Measurements from ENCODE around the gene IZUMO4. TPM values are rescaled to one million over a fixed set of nuclear protein-coding genes. Genes with fewer than 3 reads are reported as not detected.

IZUMO4 gene, protein sequence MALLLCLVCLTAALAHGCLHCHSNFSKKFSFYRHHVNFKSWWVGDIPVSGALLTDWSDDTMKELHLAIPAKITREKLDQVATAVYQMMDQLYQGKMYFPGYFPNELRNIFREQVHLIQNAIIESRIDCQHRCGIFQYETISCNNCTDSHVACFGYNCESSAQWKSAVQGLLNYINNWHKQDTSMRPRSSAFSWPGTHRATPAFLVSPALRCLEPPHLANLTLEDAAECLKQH
- 100 to 1,000 TPM in 1 of 2 donors, 10 to 100 TPM in 1; 13.9 to 143 TPM for total RNA-seq

DNA sequence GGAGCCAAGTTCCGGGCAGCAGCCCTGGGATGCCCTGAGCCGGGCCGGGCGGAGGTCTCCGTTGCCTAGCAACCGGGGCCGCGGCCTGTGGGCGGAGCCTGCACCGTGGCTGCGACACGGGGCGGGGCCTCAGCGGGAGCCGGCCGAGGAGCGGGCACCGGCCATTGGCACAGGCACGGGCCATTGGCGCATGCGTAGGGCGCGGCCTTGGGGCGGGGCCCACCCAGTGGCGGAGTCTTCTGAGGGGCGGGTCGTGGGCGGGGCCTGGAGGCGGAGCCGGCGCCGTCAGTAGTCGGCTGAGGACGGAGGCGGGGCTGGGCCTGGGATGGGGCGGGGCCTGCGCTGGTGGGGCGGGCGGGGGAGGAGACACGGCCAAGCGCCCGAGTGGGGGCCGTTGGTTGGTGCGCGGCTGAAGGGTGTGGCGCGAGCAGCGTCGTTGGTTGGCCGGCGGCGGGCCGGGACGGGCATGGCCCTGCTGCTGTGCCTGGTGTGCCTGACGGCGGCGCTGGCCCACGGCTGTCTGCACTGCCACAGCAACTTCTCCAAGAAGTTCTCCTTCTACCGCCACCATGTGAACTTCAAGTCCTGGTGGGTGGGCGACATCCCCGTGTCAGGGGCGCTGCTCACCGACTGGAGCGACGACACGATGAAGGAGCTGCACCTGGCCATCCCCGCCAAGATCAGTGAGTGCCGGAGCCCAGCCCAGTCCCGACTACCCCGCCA is at the start of gene IZUMO4:
IZUMO4 (plus strand) TSS at position 436 of the 723 bp plus-strand sequence; CDS start at position 467, 31 bp downstream.
- H3K27me3 Mint-ChIP-seq: no peaks in the 10 kb centered on the region
- peak; percentile 82 for ATAC-seq (replicated peaks)
- H3K36me3 Mint-ChIP-seq (ENCODE audit: low read depth): peaks cover 67% of the 10 kb centered on the region
- peaks cover 11% of the 10 kb centered on the region for H3K4me1 Mint-ChIP-seq
- H3K9me3 Mint-ChIP-seq: peaks cover 3% of the 10 kb centered on the region
- peak within 1 kb of the TSS; percentile 96 for H3K4me3 Mint-ChIP-seq
- peak within 1 kb of the TSS; percentile 98 for H3K27ac Mint-ChIP-seq

DNA sequence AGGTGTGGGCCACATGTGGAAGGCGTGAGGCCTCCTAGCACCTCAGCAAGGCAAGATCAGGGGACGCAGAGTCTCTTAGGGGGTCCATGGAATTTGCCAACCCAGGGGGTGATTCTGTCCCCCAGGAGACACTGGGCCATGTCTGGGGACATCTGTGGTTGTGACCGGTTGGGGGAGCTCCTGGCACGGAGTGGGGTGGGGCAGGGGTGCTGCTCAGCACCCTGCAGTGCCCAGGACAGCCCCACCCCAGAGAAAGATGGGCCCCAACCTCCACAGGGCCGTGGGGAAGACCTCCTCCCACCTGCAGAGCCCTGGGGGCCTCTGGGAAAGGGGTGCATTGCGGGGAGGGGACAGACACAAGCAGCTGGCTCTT is 49.7 kb upstream of the IZUMO4 start:
- Mint-ChIP-seq H3K4me1 (no peaks in the 10 kb centered on the region), H3K4me3 (peak overlapping the region; percentile 75), H3K9me3 (no peaks in the 10 kb centered on the region), H3K27ac (peak overlapping the region; percentile 41), H3K36me3 (ENCODE audit: low read depth) (peaks cover 81% of the 10 kb centered on the region), H3K27me3 (no peaks in the 10 kb centered on the region)
- no peak for ATAC-seq (replicated peaks)

DNA sequence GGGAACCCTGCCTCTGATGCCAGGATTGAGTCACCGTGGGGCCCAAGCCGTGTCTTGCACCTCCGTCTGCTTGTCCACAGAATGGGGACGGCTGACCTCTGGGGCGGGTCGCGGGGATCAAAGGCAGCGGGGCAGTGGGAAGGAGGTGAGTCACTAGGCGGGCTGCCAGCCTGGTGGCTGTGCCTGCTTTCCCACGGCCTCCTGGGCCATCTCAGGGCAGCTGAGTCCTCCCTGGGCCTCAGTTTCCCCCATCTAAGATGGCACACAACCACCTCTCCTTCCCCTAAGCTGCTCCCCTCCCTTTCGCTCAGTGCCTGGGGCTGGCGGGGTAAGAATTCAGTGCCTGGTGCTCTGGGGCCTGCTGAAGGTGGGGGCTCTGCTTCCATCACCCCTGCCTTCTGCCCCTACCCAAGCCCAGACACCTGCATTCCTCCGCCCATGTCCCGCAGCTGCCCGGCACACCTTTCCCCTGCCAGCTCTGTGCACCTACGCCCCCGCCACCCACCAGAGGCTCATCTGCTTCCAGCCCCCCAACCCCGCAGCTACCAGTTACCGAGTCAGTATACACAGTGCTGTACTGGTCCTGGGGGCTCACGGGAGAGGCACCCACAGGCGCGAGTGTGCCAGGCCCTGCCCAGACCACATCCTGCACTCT is 49.1 kb upstream of the IZUMO4 start:
- peaks cover 76% of the 10 kb centered on the region for H3K36me3 Mint-ChIP-seq (ENCODE audit: low read depth)
- H3K4me3 Mint-ChIP-seq: peak overlapping the region; percentile 75
- ATAC-seq (replicated peaks): no peak

DNA sequence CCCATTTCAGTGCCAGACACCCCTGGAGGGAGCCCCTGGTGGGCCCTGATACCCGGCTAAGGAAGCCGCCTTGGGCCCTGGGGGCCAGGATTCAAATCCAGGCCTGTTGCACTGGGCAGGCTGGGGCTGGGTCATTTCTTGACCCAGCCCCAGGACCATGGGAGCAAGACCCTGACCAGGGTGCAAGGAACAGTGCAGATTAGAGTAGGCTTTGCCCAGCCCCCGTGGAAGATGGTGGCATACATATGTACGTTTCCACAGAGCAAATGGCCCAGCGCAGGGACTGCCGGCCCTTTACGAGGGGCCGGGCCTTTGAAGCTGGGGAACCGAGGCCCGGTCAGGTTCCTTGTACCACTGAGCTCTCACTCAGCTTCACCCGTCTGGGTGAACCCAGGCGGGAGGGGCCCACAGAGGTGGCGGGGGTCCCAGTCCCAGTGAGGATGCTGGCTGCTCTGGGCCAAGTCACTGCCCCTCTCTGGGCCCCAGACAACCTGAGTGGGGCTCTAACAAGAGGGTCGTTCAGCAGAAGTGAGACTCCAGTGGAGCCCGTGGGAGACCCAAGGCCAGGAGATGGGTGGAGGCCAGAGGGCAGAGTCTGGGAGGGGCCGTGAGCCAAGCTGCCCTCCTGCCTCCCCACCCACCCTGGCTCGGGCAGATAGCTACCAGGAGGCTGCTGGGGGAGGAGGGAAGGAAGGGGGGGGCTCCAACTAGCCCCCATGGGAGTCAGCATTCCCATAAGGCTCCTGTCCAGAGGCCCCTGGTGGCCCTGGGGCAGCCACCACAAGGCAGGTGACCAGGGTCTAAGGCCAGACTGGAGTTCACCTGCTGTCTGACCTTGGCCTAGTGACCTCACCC is 48.4 kb upstream of the IZUMO4 start:
- peak overlapping the region; percentile 75 for H3K4me3 Mint-ChIP-seq
- peaks cover 68% of the 10 kb centered on the region for H3K36me3 Mint-ChIP-seq (ENCODE audit: low read depth)
- H3K9me3 Mint-ChIP-seq: no peaks in the 10 kb centered on the region
- no peaks in the 10 kb centered on the region for H3K4me1 Mint-ChIP-seq
- H3K27me3 Mint-ChIP-seq: no peaks in the 10 kb centered on the region
- no peak for ATAC-seq (replicated peaks)
- H3K27ac Mint-ChIP-seq: peak overlapping the region; percentile 50

More for the DNA sequence above, 49.1 kb upstream of the IZUMO4 start:
- Mint-ChIP-seq H3K4me1 (no peaks in the 10 kb centered on the region), H3K27me3 (no peaks in the 10 kb centered on the region), H3K27ac (peak overlapping the region; percentile 41), H3K9me3 (no peaks in the 10 kb centered on the region)

DNA sequence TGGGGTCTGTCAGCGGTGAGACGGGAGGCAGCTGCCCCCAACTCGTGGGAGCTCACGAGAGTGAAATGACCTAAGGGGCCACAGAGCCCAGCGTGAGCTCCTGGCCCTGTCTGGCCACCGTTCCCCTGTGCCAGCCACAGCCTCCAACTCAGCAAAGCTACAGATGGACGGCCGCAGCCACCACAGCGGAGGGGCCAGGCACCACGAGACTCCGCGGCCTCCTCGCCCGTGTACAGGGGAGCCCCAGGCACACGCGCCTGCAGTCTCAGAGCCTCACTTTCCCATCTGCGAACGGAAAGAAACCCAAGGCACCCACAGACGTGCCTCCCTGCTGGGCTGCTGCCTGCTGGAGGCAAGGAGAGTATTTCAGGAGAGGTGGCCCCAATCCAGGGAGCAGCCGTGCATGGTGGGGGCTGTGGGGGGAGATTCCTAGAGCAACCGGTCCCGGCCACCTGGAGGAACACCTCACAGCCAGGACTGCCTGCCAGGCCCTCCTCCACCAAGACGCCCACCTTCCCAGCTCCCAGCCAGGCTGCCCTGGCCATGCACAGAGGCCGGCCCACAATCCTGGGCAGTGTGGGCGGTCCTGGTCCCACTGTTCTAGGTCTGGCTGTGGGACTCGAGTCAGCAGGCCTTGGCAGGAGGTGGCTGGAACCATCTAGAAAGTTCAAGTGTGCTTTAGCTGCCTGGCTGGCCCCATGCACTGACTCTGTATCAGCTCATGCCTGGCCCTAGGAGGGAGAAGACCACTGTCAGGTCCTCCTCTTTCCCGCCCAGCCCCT is 47.6 kb upstream of the IZUMO4 start:
- Mint-ChIP-seq H3K4me1 (no peaks in the 10 kb centered on the region), H3K27ac (peak overlapping the region; percentile 38), H3K36me3 (ENCODE audit: low read depth) (peaks cover 61% of the 10 kb centered on the region), H3K9me3 (no peaks in the 10 kb centered on the region), H3K27me3 (no peaks in the 10 kb centered on the region), H3K4me3 (peak overlapping the region; percentile 75)
- ATAC-seq (replicated peaks): no peak

DNA sequence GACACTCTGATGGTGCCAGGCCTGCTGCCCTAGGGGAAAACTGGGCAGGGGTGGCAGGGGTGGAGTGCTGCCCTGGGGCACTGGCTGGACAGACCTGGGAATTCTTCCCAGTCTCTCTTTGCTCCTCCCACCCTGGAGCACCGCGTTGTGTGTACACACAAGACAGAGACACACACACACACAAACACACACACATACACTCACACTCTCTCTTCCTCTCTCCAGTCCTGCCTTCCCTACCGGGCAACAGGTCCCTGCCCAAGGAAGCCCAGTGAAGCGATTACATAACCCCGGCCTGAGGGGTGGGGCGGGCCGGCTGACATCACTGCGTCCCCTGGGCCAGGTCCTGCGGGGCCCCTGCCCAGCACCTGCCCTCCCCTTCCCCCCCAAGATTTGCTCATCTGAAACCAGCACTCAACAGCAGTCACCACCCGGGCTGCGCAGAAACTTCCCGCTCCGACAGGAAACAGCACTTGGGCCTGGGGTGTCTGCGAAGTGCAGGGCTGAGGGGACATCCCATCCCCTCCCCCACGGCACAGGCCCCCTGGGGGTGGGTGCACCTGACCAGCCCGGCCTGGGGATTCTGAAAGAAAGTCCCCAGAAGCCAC is 46.9 kb upstream of the IZUMO4 start:
- Mint-ChIP-seq H3K9me3 (no peaks in the 10 kb centered on the region), H3K27ac (peak overlapping the region; percentile 38), H3K4me1 (no peaks in the 10 kb centered on the region), H3K36me3 (ENCODE audit: low read depth) (peaks cover 57% of the 10 kb centered on the region), H3K27me3 (no peaks in the 10 kb centered on the region), H3K4me3 (peak overlapping the region; percentile 75)
- ATAC-seq (replicated peaks): peak; percentile 14

DNA sequence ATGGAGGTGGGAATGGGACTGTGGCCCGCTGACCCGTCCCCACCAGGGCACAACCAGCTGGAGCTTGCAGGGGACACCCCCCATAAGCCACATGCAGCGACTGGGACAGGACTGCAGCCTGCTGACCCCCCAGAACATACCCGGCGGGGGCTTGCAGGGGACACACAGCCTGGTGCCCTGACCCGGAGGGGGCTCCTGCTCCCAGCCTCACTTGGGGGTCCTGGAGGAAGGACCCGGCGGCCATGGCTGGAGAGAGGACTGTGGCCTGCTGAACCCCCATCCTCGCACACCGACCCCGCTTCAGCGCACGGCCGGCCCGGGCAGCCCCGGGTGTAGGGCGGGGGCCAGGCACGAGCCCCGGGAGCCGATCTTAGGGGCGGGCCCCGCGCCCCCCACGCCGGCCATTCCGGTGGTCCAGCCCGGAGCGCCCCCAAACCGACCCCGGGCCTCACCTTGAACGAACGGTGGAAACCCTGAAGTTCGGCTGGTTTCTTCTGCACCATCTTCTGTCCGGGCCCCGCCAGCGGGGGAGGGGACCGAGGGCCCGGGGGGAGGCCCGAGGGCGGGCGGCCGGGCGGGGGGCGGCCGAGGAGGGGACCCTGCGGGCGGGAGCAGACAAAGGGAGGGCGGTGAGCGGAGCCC is 46.2 kb upstream of the IZUMO4 start:
- H3K4me1 Mint-ChIP-seq: no peaks in the 10 kb centered on the region
- peaks cover 53% of the 10 kb centered on the region for H3K36me3 Mint-ChIP-seq (ENCODE audit: low read depth)
- H3K4me3 Mint-ChIP-seq: peak overlapping the region; percentile 75

DNA sequence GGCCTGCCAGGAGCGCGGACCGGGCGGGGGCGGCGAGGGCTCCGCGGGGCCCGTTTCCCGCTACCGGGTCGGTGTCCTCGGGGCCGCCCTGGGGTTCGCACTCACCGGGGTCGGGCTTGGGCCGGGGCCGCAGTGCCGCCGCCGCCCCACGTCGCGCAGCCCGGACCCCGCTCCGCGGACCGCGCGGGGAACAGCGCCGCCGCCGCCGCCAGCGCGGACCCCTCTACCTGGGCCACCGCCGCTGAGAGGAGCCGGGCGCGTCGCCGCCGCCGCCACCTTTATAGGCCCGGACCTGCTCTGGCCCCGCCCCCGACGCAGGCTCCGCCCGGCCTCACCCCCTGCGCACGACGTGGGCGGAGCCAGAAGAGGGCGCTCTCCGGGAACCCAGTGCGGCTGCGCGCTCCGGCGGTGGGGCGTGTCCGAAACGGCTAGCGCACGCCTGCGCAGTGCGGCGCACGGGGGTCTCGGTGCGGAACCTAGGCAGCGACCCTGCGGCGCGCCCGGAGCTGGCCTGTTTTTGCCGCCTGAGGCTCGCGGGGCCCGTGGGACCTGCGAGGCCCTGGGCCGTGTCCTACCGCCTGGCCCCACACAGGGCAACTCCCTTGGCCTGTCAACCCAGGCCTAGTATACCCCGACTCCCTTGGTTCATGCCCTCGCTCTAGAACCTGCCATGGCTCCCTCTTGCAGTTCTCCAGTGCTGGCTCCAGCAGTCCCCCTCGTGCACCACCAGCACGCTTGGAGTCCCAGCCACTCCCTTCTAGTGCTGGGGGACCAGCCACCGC is 45.5 kb upstream of the IZUMO4 start, which contains the start of gene MKNK2:
MKNK2 (minus strand) TSS at position 254 of the 782 bp plus-strand sequence. CDS start 393 bp downstream, outside the sequence.
- Mint-ChIP-seq H3K27me3 (no peaks in the 10 kb centered on the region), H3K4me1 (no peaks in the 10 kb centered on the region), H3K27ac (peak within 1 kb of the TSS; percentile 83), H3K36me3 (ENCODE audit: low read depth) (peaks cover 49% of the 10 kb centered on the region), H3K9me3 (no peaks in the 10 kb centered on the region), H3K4me3 (peak within 1 kb of the TSS; percentile 79)
- ATAC-seq (replicated peaks): peak; percentile 78

More for the DNA sequence above, 46.2 kb upstream of the IZUMO4 start:
- H3K27me3 Mint-ChIP-seq: no peaks in the 10 kb centered on the region
- ATAC-seq (replicated peaks): no peak
- no peaks in the 10 kb centered on the region for H3K9me3 Mint-ChIP-seq
- H3K27ac Mint-ChIP-seq: no peak overlapping the region

DNA sequence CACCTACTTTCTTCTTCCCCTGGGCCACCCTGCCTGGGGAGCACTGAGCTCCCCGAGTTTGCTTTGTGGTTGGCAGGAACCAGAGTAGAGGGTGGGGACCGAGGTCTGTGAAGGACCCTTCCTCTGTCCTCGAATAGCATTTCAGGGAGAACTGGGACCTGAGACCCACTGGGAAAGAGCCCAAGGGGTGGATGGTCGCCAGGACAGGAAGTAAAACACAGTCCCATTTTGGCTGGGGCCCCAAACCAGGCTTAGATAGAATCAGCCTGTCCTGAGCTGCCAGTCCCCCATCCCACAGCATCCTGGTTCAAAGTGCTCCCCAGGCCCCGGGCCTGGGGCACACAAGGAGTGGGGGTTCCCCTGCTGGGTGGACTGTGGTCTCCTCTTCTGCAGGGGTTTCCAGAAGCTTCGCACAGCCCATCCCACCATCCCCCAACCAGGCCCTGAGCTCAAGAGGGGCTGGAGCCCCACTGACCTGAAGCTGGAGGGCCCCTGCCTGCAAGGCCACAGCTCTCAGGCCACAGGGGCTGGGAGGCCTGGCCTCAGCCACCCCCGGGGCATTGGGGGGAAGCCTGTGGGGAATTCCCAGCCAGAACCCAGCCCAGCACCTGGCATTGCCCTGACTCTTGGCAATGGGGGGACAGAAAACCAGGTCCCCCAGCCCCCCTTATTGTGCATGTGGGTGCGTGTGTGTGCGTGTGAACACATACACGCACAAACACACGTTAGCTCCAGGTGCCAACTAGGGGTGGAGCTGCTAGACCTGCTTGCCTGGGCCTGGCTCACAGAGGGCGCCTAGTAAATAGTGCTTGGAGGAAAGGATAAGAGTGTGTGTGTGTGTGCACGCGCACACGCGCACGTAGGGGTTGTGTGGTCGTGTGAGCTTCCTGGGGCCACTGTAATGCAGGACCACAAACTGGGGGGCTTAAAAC is 44.7 kb upstream of the IZUMO4 start:
- Mint-ChIP-seq H3K36me3 (ENCODE audit: low read depth) (peaks cover 43% of the 10 kb centered on the region), H3K4me3 (peak overlapping the region; percentile 79), H3K9me3 (no peaks in the 10 kb centered on the region), H3K27me3 (no peaks in the 10 kb centered on the region), H3K4me1 (no peaks in the 10 kb centered on the region), H3K27ac (peak overlapping the region; percentile 83)
- ATAC-seq (replicated peaks): peak; percentile 37

DNA sequence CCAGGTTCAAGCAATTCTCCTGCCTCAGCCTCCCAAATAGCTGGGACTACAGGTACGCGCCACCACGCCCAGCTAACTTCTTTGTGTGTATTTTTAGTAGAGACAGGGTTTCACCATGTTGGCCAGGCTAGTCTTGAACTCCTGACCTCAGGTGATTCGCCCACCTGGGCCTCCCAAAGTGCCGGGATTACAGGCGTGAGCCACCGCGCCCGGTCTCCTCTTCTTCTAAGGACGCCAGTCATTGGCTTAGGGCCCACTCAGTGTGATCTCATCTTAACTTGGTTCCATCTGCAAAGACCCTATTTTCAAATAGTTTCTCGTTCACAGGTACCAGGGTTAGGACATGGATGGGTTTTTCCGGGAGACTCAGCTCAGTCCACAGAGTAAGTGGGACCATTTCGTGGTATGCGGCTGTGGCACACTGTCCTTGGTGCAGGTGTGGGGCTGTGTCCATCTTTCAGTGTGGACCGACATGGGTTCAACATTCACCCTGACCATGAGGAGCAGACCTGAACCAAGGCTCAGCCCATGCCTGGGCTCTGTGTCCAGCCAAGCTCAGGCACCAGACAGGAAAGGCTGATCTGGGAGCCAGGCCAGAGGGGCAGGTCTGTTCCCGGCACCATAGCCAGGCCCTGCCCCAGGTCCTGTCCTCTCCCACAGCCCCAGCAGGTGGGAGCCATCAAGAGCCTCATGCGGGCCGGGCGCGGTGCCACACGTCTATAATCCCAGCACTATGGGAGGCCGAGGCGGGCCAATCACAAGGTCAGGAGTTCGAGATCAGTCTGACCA is 42.9 kb upstream of the IZUMO4 start:
- Mint-ChIP-seq H3K36me3 (ENCODE audit: low read depth) (peaks cover 25% of the 10 kb centered on the region), H3K9me3 (no peaks in the 10 kb centered on the region), H3K27me3 (no peaks in the 10 kb centered on the region), H3K4me3 (peak overlapping the region; percentile 79), H3K27ac (peak overlapping the region; percentile 48), H3K4me1 (no peaks in the 10 kb centered on the region)
- no peak for ATAC-seq (replicated peaks)

DNA sequence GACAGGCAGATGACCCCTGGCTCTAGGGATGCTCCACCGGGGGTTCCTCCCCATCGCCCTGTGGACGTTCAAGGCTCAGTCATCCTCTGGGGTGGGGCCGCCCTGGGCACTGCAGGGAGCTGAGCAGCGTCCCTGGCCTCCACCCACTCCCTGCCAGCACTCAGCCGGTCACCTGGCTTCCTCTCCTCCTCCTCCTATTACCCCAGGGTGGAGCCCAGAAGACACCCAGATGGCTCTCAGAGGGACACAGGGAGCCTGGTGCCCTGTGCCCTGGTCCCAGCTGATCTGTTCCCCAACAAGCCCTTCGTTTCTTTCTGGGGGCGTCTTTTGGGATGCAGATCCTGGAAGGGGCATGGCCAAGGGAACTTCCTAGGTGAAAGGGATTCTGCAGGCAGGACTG is 42.0 kb upstream of the IZUMO4 start:
- Mint-ChIP-seq H3K4me3 (peak overlapping the region; percentile 84), H3K27ac (peak overlapping the region; percentile 91), H3K9me3 (no peaks in the 10 kb centered on the region), H3K36me3 (ENCODE audit: low read depth) (peaks cover 15% of the 10 kb centered on the region), H3K4me1 (no peaks in the 10 kb centered on the region), H3K27me3 (no peaks in the 10 kb centered on the region)
- ATAC-seq (replicated peaks): no peak

All from activated T-helper 17 cell treated with anti-CD3 and anti-CD28 coated beads, Interleukin-2, amount 50 U/mL, for 72 hours (primary cell).